Measurements from ENCODE around the gene GRHL3. TPM values are rescaled to one million over a fixed set of nuclear protein-coding genes. Genes with fewer than 3 reads are reported as not detected.

Gene GRHL3
- total RNA-seq, 1 donor from 2014 or later: 0.78 TPM

DNA sequence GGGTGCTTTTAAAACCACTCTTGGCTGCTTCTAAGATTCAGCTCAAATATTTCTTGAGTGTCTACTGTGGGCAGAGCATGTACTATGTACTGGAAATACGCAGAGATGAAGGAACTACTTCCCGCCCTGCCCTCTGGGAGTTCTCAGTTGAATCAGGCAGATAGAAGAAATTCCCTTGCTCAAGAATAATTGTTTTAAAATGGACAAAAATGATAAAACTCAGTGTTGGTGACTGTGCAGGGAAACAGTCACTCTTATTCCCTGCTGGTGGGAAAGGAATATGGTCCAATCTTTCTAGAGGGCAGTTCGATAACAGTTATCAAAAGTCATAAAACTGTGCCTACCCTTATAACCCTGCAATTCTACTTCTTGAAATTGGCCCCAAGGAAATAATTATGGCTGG lies 16.9 kb upstream of the GRHL3 start:
- POLR2A ChIA-PET: no interaction called here
- DNase-seq: no peak
- no peaks in the 10 kb centered on the region for H3K36me3 Mint-ChIP-seq (ENCODE audit: low read depth)
- ATAC-seq (ENCODE audit: low read depth): no peak
- H3K4me3 Mint-ChIP-seq: no peak overlapping the region
- H3K4me1 Mint-ChIP-seq: no peaks in the 10 kb centered on the region
- no peaks in the 10 kb centered on the region for H3K9me3 Mint-ChIP-seq
- intact Hi-C loops (cut with micrococcal nuclease): no loop called here
- CTCF ChIA-PET: interaction anchor here (1.6 kb wide), 1 partner anchor 152 kb away, joined by 3 read pairs; no protein-coding TSS in a partner anchor
- H3K27me3 Mint-ChIP-seq: peaks cover 30% of the 10 kb centered on the region
- TF ChIP-seq, protein P1, sequence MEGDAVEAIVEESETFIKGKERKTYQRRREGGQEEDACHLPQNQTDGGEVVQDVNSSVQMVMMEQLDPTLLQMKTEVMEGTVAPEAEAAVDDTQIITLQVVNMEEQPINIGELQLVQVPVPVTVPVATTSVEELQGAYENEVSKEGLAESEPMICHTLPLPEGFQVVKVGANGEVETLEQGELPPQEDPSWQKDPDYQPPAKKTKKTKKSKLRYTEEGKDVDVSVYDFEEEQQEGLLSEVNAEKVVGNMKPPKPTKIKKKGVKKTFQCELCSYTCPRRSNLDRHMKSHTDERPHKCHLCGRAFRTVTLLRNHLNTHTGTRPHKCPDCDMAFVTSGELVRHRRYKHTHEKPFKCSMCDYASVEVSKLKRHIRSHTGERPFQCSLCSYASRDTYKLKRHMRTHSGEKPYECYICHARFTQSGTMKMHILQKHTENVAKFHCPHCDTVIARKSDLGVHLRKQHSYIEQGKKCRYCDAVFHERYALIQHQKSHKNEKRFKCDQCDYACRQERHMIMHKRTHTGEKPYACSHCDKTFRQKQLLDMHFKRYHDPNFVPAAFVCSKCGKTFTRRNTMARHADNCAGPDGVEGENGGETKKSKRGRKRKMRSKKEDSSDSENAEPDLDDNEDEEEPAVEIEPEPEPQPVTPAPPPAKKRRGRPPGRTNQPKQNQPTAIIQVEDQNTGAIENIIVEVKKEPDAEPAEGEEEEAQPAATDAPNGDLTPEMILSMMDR (IDR thresholded peaks at IDR 0.05): no peak
- H3K27ac Mint-ChIP-seq: no peak overlapping the region

DNA sequence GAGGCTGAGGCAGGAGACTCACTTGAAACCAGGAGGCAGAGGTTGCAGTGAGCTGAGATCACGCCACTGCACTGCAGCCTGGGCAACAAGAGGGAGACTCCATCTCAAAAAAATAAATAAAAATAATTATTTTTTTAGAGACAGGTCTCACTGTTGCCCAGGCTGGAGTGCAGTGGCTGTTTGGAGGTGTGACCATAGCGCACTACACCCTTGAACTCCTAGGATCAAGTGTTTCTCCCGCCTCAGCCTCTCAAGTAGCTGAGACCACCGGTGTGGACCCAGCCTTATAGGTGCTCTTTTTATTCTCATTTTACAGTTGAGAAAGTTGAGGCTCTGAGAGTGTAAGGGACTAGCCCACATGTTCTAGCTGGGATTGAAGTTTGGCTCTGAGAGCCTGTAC lies 15.6 kb upstream of the GRHL3 start:
- no peaks in the 10 kb centered on the region for H3K4me1 Mint-ChIP-seq
- H3K9me3 Mint-ChIP-seq: no peaks in the 10 kb centered on the region
- ATAC-seq (ENCODE audit: low read depth) (no peak), DNase-seq (no peak)
- CTCF ChIA-PET: interaction anchor here (1.6 kb wide), 1 partner anchor 153 kb away, joined by 3 read pairs; no protein-coding TSS in a partner anchor
- no peaks in the 10 kb centered on the region for H3K36me3 Mint-ChIP-seq (ENCODE audit: low read depth)
- H3K27me3 Mint-ChIP-seq: peaks cover 25% of the 10 kb centered on the region
- no peak overlapping the region for H3K27ac Mint-ChIP-seq
- POLR2A ChIA-PET: no interaction called here
- TF ChIP-seq, protein P1 (IDR thresholded peaks at IDR 0.05): no peak
- intact Hi-C loops (cut with micrococcal nuclease): no loop called here
- H3K4me3 Mint-ChIP-seq: no peak overlapping the region

DNA sequence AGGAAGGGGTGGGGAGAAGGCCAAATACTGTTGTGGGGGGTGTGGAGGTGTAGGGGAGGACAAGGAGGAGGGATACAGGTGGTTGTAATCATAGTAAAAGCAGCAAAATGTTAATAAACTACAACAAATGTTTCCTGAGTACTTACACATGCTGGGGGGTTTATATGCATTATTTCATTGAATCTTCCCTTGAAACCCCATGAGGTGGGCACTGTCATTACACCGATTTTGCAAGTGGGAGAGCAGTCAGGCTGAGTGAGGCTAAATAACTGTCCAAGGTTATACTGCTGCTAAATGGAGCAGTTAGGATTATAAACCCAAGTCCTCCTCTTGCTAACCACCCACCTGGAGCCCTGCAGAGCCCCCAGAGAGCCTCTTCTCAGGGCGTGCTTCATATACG lies 14.4 kb upstream of the GRHL3 start:
- Mint-ChIP-seq H3K9me3 (no peaks in the 10 kb centered on the region), H3K27ac (no peak overlapping the region), H3K36me3 (ENCODE audit: low read depth) (no peaks in the 10 kb centered on the region), H3K27me3 (peaks cover 25% of the 10 kb centered on the region), H3K4me3 (no peak overlapping the region), H3K4me1 (no peaks in the 10 kb centered on the region)
- POLR2A ChIA-PET: no interaction called here
- intact Hi-C loops (cut with micrococcal nuclease): no loop called here
- no peak for DNase-seq
- CTCF ChIA-PET: no interaction called here
- no peak for ATAC-seq (ENCODE audit: low read depth)
- TF ChIP-seq, protein P1 (IDR thresholded peaks at IDR 0.05): no peak

DNA sequence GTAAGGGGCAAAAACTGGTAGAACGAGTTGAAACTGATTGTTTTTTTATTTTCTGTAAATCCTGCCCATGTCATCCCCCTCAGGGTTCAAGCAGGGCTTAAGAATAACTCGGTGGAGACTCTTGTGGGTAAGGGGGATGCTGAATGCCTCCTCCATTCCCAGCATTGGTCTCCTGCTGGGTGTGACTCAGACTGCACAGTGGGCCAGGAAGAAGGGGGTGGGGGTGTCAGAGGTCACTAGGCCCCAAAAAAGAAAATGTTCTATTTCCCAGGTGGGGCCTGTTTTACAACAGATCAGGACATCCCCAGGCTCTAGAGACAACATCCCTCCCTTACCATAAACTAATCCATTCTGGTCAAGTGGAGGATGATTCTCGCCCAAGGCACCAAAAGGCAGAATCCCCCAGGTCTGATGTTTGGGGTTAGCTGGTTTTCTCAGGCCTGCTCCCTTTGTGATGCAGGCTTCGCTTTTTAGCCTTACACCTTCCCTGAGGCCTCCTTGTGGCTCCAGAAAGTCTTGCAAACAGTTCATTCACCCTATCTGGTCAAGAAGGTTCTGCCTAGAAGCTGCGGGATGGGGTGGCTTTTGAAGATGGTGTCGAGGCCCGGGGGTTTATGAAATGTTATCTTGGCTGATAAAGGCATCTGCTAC lies 10.7 kb upstream of the GRHL3 start:
- Mint-ChIP-seq H3K27me3 (peaks cover 18% of the 10 kb centered on the region), H3K36me3 (ENCODE audit: low read depth) (no peaks in the 10 kb centered on the region), H3K9me3 (no peaks in the 10 kb centered on the region), H3K4me3 (no peak overlapping the region), H3K4me1 (peaks cover 7% of the 10 kb centered on the region), H3K27ac (no peak overlapping the region)
- ATAC-seq (ENCODE audit: low read depth) (no peak), DNase-seq (no peak)
- CTCF ChIA-PET: interaction anchor here (0.7 kb wide), 1 partner anchor 13 kb away, joined by 3 read pairs; no protein-coding TSS in a partner anchor
- intact Hi-C loops (cut with micrococcal nuclease): no loop called here
- POLR2A ChIA-PET: no interaction called here
- TF ChIP-seq, protein P1 (IDR thresholded peaks at IDR 0.05): no peak

DNA sequence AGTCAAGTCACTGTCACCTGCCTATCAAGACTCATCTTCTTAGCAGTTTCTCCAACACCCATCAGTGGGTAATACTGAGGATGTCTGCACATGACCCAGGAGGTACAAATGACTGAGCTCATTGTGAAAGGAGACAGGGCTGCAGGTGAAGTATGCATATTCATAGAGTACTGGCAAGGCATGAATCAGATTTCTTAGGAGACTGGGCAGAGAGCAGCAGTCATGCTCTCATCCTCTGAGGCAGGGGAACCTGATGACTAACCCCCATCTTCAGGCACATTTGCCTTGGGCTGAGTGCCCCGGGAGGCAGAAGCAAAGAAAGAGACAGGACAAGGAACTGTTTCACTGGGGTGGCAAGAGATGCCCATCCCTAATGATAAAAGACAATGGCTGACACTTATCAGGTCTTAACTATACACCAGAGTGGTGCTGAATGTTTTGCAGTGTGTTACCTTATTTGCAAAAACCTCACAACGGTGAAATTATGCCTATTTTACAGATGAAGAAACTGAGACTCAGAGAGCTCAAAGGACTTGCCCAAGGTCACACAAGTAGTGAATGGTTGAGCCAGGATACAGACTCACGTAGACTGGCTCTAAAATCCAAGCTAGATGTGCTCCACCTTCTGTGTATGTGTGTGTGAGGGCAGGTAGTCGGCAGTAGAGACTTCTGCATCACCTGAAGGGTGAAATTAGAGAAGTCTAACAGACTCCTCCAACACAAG lies 9.2 kb upstream of the GRHL3 start:
- Mint-ChIP-seq H3K4me3 (no peak overlapping the region), H3K4me1 (peaks cover 7% of the 10 kb centered on the region), H3K36me3 (ENCODE audit: low read depth) (no peaks in the 10 kb centered on the region), H3K27me3 (peaks cover 18% of the 10 kb centered on the region), H3K27ac (no peak overlapping the region), H3K9me3 (no peaks in the 10 kb centered on the region)
- ChIA-PET CTCF (no interaction called here), POLR2A (interaction anchor here (1.0 kb wide), 1 partner anchor 12 kb away, joined by 3 read pairs; no protein-coding TSS in a partner anchor)
- intact Hi-C loops (cut with micrococcal nuclease): no loop called here
- DNase-seq (no peak), ATAC-seq (ENCODE audit: low read depth) (no peak)
- TF ChIP-seq, protein P1 (IDR thresholded peaks at IDR 0.05): no peak

Measured in activated B cell treated with CpG ODN at 0.5 μM for 24 hours (primary cell).